H1 (cell line): ENCODE results near the gene POU3F1. TPM values are rescaled to one million over a fixed set of nuclear protein-coding genes. Genes with fewer than 3 reads are reported as not detected.
"Not testable (repeated sequence)": the region's sequence is repeated elsewhere in the genome, so short reads cannot be mapped to it uniquely, and the experiment has no call there.

ENCODE experiments used
- CTCF ChIA-PET: fragments of 300-600 bp; sonication (Branson Sonifier 250); formaldehyde crosslinking; loops from one replicate; lab custom pipeline; 2021; ENCODE audit not compliant: partially characterized antibody; lab: Charles Lee
- POLR2A ChIA-PET: fragments of 300-600 bp; sonication (Branson Sonifier 250); formaldehyde crosslinking; loops from one replicate; lab custom pipeline; 2021; ENCODE audit warnings: inconsistent platforms; ENCODE audit not compliant: partially characterized antibody; lab: Charles Lee
- DNase-seq, 2 experiments: peaks; one replicate each; pipeline versions ENCODE4 v3.0.0 to v3.0.0-alpha.2; 2010 to 2022; ENCODE audit warnings: low spot score in 2 of 2, low read depth in 1 of 2, mixed read lengths in 1 of 2
- FAIRE-seq: peaks from 2 replicates; lab custom pipeline; 2011; peaks lifted over from hg19 to GRCh38; lab: Jason Lieb, UNC
- H2AFZ ChIP-seq: 2 replicates; pipeline ENCODE4 v1.8.1; 2012; ENCODE audit warnings: low read length, inconsistent platforms
- H2AK5ac ChIP-seq: 2 replicates; pipeline ENCODE4 v1.6.1; 2013; ENCODE audit warnings: low read depth, low read length
- H2BK120ac ChIP-seq: replicated peaks from 2 replicates; pipeline ENCODE3; 2013; ENCODE audit warnings: low read depth, low read length, inconsistent platforms
- H2BK12ac ChIP-seq: 2 replicates; pipeline ENCODE4 v1.6.1; 2013; ENCODE audit warnings: low read depth, low read length
- H2BK15ac ChIP-seq: 2 replicates; pipeline ENCODE4 v1.6.1; 2013; ENCODE audit warnings: low read length
- H2BK20ac ChIP-seq: 2 replicates; pipeline ENCODE4 v1.6.1; 2013; ENCODE audit warnings: low read length
- H2BK5ac ChIP-seq: 2 replicates; pipeline ENCODE4 v1.6.1; 2013; ENCODE audit warnings: low read depth, low read length
- H3K14ac ChIP-seq: 2 replicates; pipeline ENCODE4 v1.6.1; 2013; ENCODE audit warnings: inconsistent platforms; ENCODE audit not compliant: insufficient read length
- H3K18ac ChIP-seq: 2 replicates; pipeline ENCODE4 v1.6.1; 2013; ENCODE audit warnings: low read length; ENCODE audit errors: extremely low read depth
- H3K23ac ChIP-seq: 2 replicates; pipeline ENCODE4 v1.6.1; 2013; ENCODE audit warnings: inconsistent platforms; ENCODE audit not compliant: insufficient read length
- H3K23me2 ChIP-seq: 2 replicates; pipeline ENCODE4 v1.6.1; 2013; ENCODE audit warnings: low read depth, low read length
- H3K27ac ChIP-seq: 2 replicates; pipeline ENCODE4 v1.6.1; 2011; ENCODE audit warnings: low read depth, low read length, inconsistent platforms
- H3K27me3 ChIP-seq, 4 experiments: replicated peaks in 1 of 4; 1 replicate in 1 of 4; 2 replicates in 3 of 4; pipeline versions ENCODE4 v1.6.1 to v1.8.1; 2011 to 2013; ENCODE audit warnings: low read length in 3 of 4, mild to moderate bottlenecking in 3 of 4, inconsistent platforms in 2 of 4, mixed read lengths in 2 of 4, moderate library complexity in 1 of 4; ENCODE audit not compliant: control insufficient read depth in 3 of 4, insufficient read depth in 3 of 4; ENCODE audit errors: extremely low read depth in 1 of 4
- H3K36me3 ChIP-seq, 4 experiments: 2 replicates each; pipeline versions ENCODE4 v1.6.1 to v1.8.1; 2011 to 2013; ENCODE audit warnings: mild to moderate bottlenecking in 4 of 4, low read length in 3 of 4, moderate library complexity in 2 of 4, control low read depth in 1 of 4, inconsistent platforms in 1 of 4; ENCODE audit not compliant: insufficient read depth in 4 of 4, control insufficient read depth in 2 of 4
- H3K4ac ChIP-seq: replicated peaks from 2 replicates; pipeline ENCODE3; 2013; ENCODE audit warnings: low read length, low read depth, mixed read lengths, inconsistent platforms; ENCODE audit not compliant: insufficient read length
- H3K4me1 ChIP-seq, 4 experiments: replicated peaks in 1 of 4; 1 replicate in 1 of 4; 2 replicates in 3 of 4; pipeline versions ENCODE4 v1.6.1 to v1.8.1; 2011 to 2013; ENCODE audit warnings: low read length in 3 of 4, inconsistent platforms in 2 of 4, mixed read lengths in 1 of 4; ENCODE audit not compliant: insufficient read depth in 4 of 4, control insufficient read depth in 3 of 4
- H3K4me2 ChIP-seq, 2 experiments: 2 replicates each; pipeline versions ENCODE4 v1.6.1 to v1.8.1; 2011 to 2013; ENCODE audit warnings: low read depth in 2 of 2, low read length in 2 of 2, control low read depth in 1 of 2, inconsistent platforms in 1 of 2, mild to moderate bottlenecking in 1 of 2; ENCODE audit not compliant: insufficient read depth in 1 of 2
- H3K4me3 ChIP-seq, 4 experiments: fragments of 200-600, 300-600 bp in 1 of 4; sonication (generic), shearing (Covaris generic), sonication (Bioruptor Twin) in 1 of 4; 2 replicates each; pipeline versions ENCODE4 v1.5.1 to v1.8.1; 2011 to 2016; ENCODE audit warnings: low read length in 4 of 4, low read depth in 3 of 4, control low read depth in 2 of 4, inconsistent platforms in 2 of 4, mild to moderate bottlenecking in 2 of 4, mixed read lengths in 1 of 4, moderate library complexity in 1 of 4; ENCODE audit not compliant: insufficient read depth in 2 of 4; ENCODE audit errors: extremely low read depth in 1 of 4
- H3K56ac ChIP-seq: replicated peaks from 2 replicates; pipeline ENCODE3; 2013; ENCODE audit warnings: low read depth, mild to moderate bottlenecking, mixed read lengths, low read length, inconsistent platforms; ENCODE audit not compliant: insufficient read length
- H3K79me1 ChIP-seq: 2 replicates; pipeline ENCODE4 v1.6.1; 2013; ENCODE audit warnings: low read depth, low read length, control low read depth
- H3K79me2 ChIP-seq, 2 experiments: 2 replicates each; pipeline versions ENCODE4 v1.6.1 to v1.8.1; 2012 to 2013; ENCODE audit warnings: low read length in 2 of 2, mild to moderate bottlenecking in 2 of 2, inconsistent platforms in 1 of 2; ENCODE audit not compliant: insufficient read depth in 2 of 2, control insufficient read depth in 1 of 2
- H3K9ac ChIP-seq, 4 experiments: replicated peaks in 1 of 4; 1 replicate in 1 of 4; 2 replicates in 3 of 4; pipeline versions ENCODE4 v1.6.1 to v1.8.1; 2011 to 2013; ENCODE audit warnings: low read depth in 3 of 4, low read length in 3 of 4, control low read depth in 2 of 4, mild to moderate bottlenecking in 2 of 4, moderate library complexity in 2 of 4, inconsistent platforms in 1 of 4; ENCODE audit errors: extremely low read depth in 1 of 4
- H3K9me3 ChIP-seq, 2 experiments: 2 replicates each; pipeline versions ENCODE4 v1.6.1 to v1.8.1; 2012 to 2013; ENCODE audit warnings: mild to moderate bottlenecking in 2 of 2, moderate library complexity in 2 of 2, control low read depth in 1 of 2, inconsistent platforms in 1 of 2, low read depth in 1 of 2, low read length in 1 of 2, mixed read lengths in 1 of 2; ENCODE audit not compliant: insufficient read depth in 2 of 2
- H4K20me1 ChIP-seq, 2 experiments: replicated peaks in 1 of 2; 2 replicates each; pipeline versions ENCODE3 to v1.8.1; 2011 to 2013; ENCODE audit warnings: inconsistent platforms in 2 of 2, low read length in 2 of 2, mild to moderate bottlenecking in 1 of 2; ENCODE audit not compliant: insufficient read depth in 2 of 2, control insufficient read depth in 1 of 2
- H4K5ac ChIP-seq: 2 replicates; pipeline ENCODE4 v1.6.1; 2013; ENCODE audit warnings: low read length, low read depth, mixed read lengths, inconsistent platforms; ENCODE audit not compliant: insufficient read length
- H4K8ac ChIP-seq: 2 replicates; pipeline ENCODE4 v1.8.0; 2013; ENCODE audit warnings: mild to moderate bottlenecking, moderate library complexity, low read length, inconsistent platforms; ENCODE audit not compliant: insufficient read depth; ENCODE audit errors: extremely low read depth
- H4K91ac ChIP-seq: replicated peaks from 2 replicates; pipeline ENCODE3; 2013; ENCODE audit warnings: low read length, mixed read lengths, inconsistent platforms; ENCODE audit not compliant: insufficient read length
- WGBS, 2 experiments: shearing (Covaris generic) in 1 of 2; methylation state at CpG; one replicate each; pipeline versions ENCODE4 v1.1.6 to v1.1.7; 2013 to 2015; ENCODE audit warnings: low lambda C conversion rate in 2 of 2, mixed read lengths in 2 of 2, inconsistent platforms in 1 of 2, low coverage in 1 of 2, missing lambda C conversion rate in 1 of 2; ENCODE audit not compliant: insufficient replicate concordance in 2 of 2, insufficient coverage in 1 of 2, insufficient read length in 1 of 2; ENCODE audit errors: extremely low coverage in 1 of 2, missing lambda C conversion rate in 1 of 2; 5-methylcytosine and 5-hydroxymethylcytosine counted together
- polyA plus RNA-seq, 7 experiments: library from polyadenylated mRNA; depleted of rRNA in 3 of 7; stranded (reverse) in 5 of 7; unstranded in 2 of 7; fragments of >200 nt in 5 of 7; fragments of 200-250 nt in 2 of 7; gene quantifications; 1 replicate in 5 of 7; 2 replicates in 1 of 7; 4 replicates in 1 of 7; pipeline versions ENCODE4 v1.2.1 to v1.2.3, GENCODE V29; 2011 to 2013; ENCODE audit warnings: missing spikeins in 2 of 7, mixed read lengths in 2 of 7
- total RNA-seq: library from RNA; stranded (reverse); fragmentation: NEBNext Ultra II Directional; extraction: Animal tissue kit (Norgen Biotek cat#: 25700); gene quantifications from 2 replicates; pipeline ENCODE4 v1.2.1, GENCODE V29; 2021

Gene POU3F1
- total and polyA plus RNA-seq, 2 of the 8 experiments (the other 6 are each of a cell fraction or from before 2014, with no cell fraction given), result 4.2 to 10.8 TPM

GRCh38 chr1:38032992-38033391 is 13.6 kb downstream of the POU3F1 start:
- 93% methylated on average over 2 of the region's 2 CpGs; no CpG with 5 or more reads in 1 of the 2 experiments for WGBS, 2 experiments
- not testable (repeated sequence) for H2BK12ac ChIP-seq, H2AK5ac ChIP-seq, H3K9ac ChIP-seq, H3K14ac ChIP-seq, H3K36me3 ChIP-seq, H3K4me2 ChIP-seq, FAIRE-seq, H2AFZ ChIP-seq, H4K91ac ChIP-seq, H3K23me2 ChIP-seq, H4K8ac ChIP-seq, H2BK120ac ChIP-seq, H2BK5ac ChIP-seq, DNase-seq, H3K56ac ChIP-seq, H4K20me1 ChIP-seq, H3K27ac ChIP-seq, H3K23ac ChIP-seq, H3K4me3 ChIP-seq, H3K9me3 ChIP-seq, H3K79me1 ChIP-seq, H3K18ac ChIP-seq, H4K5ac ChIP-seq, H2BK15ac ChIP-seq, H3K27me3 ChIP-seq, H3K79me2 ChIP-seq, H3K4ac ChIP-seq, H2BK20ac ChIP-seq
- CTCF ChIA-PET, result interaction anchor here (0.6 to 2.5 kb wide), 10 partner anchors 10 to 786 kb away, joined by 3 to 10 read pairs (median 4); no protein-coding TSS in a partner anchor
- POLR2A ChIA-PET, result interaction anchor here (1.4 kb wide), 2 partner anchors 20 to 225 kb away, joined by 3 read pairs; partner anchors contain the start of genes C1orf122 and YRDC
- peaks cover 12 to 28% (median 22%) of the 10 kb centered on the region in 4 experiments for H3K4me1 ChIP-seq
